Measurements from ENCODE around the gene LCP2.

GRCh38 chr5:170343177-170343576 is 45.6 kb upstream of the LCP2 start:
- no peak for TF ChIP-seq CTCF (IDR thresholded peaks at IDR 0.05 in 4 of 5, conservative IDR thresholded peaks at IDR 0.05 in 1 of 5)
- TF ChIP-seq POLR2A (IDR thresholded peaks at IDR 0.05), result no peak

Data from gastrocnemius medialis (tissue), 4 donors.